ENCODE data around the gene CLEC9A. TPM values are rescaled to one million over a fixed set of nuclear protein-coding genes. Genes with fewer than 3 reads are reported as not detected.

Gene CLEC9A
- total and polyA plus RNA-seq, 11 donors: 0.04 to 0.24 (median 0.21) TPM; not detected in 6

- peak overlapping the region in 1 of 12 donors; percentile 15 for H3K27ac ChIP-seq
- DNase-seq (no peak), ATAC-seq (peak in 2 of 4 donors; percentile 10 to 55)
- no peaks in the 10 kb centered on the region for H3K27me3 ChIP-seq
- H3K9me3 ChIP-seq: no peaks in the 10 kb centered on the region
- intact Hi-C loops (cut with DNase I): no loop called here
- no peaks in the 10 kb centered on the region for H3K4me1 ChIP-seq
- WGBS, 4 donors: 57 to 64% (median 61%) methylated on average over 4 of the region's 4 CpGs
- TF ChIP-seq POLR2A (IDR thresholded peaks at IDR 0.05) (no peak), CTCF (IDR thresholded peaks at IDR 0.05) (no peak)
- no peak overlapping the region for H3K4me3 ChIP-seq
- no peaks in the 10 kb centered on the region for H3K36me3 ChIP-seq
These were observed 2.8 kb upstream of the CLEC9A start for GRCh38 chr12:10027721-10028120.

- no peak for ATAC-seq
- H3K27ac ChIP-seq: no peak overlapping the region
- 69 to 77% (median 71%) methylated on average over 4 of the region's 4 CpGs for WGBS, 4 donors
- peaks cover 0 to 5% (median 0%) of the 10 kb centered on the region in 12 donors for H3K4me1 ChIP-seq
- H3K9me3 ChIP-seq: no peaks in the 10 kb centered on the region
- H3K36me3 ChIP-seq: no peaks in the 10 kb centered on the region
- no peaks in the 10 kb centered on the region for H3K27me3 ChIP-seq
- no peak for DNase-seq
- no peak for TF ChIP-seq POLR2A (IDR thresholded peaks at IDR 0.05)
- TF ChIP-seq CTCF (IDR thresholded peaks at IDR 0.05): no peak
- intact Hi-C loops (cut with DNase I): loop anchor here in 4 of 10 donors (5.0 kb wide), 3 partner anchors 106 to 161 kb away; no protein-coding TSS in a partner anchor
- no peak overlapping the region for H3K4me3 ChIP-seq
These were observed 839 bp downstream of the CLEC9A start for GRCh38 chr12:10031321-10031720.

GRCh38 chr12:10031771-10032175 lies 1.3 kb downstream of the CLEC9A start:
- H3K27me3 ChIP-seq: no peaks in the 10 kb centered on the region
- peaks cover 0 to 5% (median 0%) of the 10 kb centered on the region in 12 donors for H3K4me1 ChIP-seq
- no peaks in the 10 kb centered on the region for H3K9me3 ChIP-seq
- 69 to 74% (median 71%) methylated on average over 5 of the region's 5 CpGs for WGBS, 4 donors
- H3K27ac ChIP-seq: no peak overlapping the region
- no peaks in the 10 kb centered on the region for H3K36me3 ChIP-seq
- no peak for DNase-seq
- no peak overlapping the region for H3K4me3 ChIP-seq
- ATAC-seq: no peak
- TF ChIP-seq POLR2A (IDR thresholded peaks at IDR 0.05): no peak
- no peak for TF ChIP-seq CTCF (IDR thresholded peaks at IDR 0.05)
- intact Hi-C loops (cut with DNase I): loop anchor here in 4 of 10 donors (5.0 kb wide), 3 partner anchors 106 to 161 kb away; no protein-coding TSS in a partner anchor

GRCh38 chr12:10033783-10034545 lies 3.5 kb downstream of the CLEC9A start:
- intact Hi-C loops (cut with DNase I): loop anchor here (1.0 to 5.0 kb wide), 7 partner anchors 65 to 158 kb away; partner anchors contain the start of gene CLEC1A (in 1 of the 10)

More at GRCh38 chr12:10033783-10034545, 3.5 kb downstream of the CLEC9A start:
- ATAC-seq (no peak), DNase-seq (no peak)
- no peaks in the 10 kb centered on the region for H3K36me3 ChIP-seq
- H3K27me3 ChIP-seq: no peaks in the 10 kb centered on the region
- peaks cover 0 to 5% (median 0%) of the 10 kb centered on the region in 12 donors for H3K4me1 ChIP-seq
- H3K27ac ChIP-seq: peak overlapping the region in 1 of 12 donors; percentile 46
- no peak overlapping the region for H3K4me3 ChIP-seq
- 71 to 78% (median 75%) methylated on average over 1 of the region's 1 CpG for WGBS, 4 donors
- TF ChIP-seq CTCF (IDR thresholded peaks at IDR 0.05) (peak in 11 of 12 donors; percentile 40 to 77 (median 59)), POLR2A (IDR thresholded peaks at IDR 0.05) (no peak)
- no peaks in the 10 kb centered on the region for H3K9me3 ChIP-seq

Data from heart left ventricle (tissue), 16 donors.